HS-5 (cell line): Measurements from ENCODE around the gene MRPS11.
"Not testable (repeated sequence)": the region's sequence is repeated elsewhere in the genome, so short reads cannot be mapped to it uniquely, and the experiment has no call there.

Source experiments
- DNase-seq: peaks from one replicate; pipeline ENCODE4 v3.0.0-alpha.2; 2012; ENCODE audit warnings: low read depth

MRPS11 gene

DNA sequence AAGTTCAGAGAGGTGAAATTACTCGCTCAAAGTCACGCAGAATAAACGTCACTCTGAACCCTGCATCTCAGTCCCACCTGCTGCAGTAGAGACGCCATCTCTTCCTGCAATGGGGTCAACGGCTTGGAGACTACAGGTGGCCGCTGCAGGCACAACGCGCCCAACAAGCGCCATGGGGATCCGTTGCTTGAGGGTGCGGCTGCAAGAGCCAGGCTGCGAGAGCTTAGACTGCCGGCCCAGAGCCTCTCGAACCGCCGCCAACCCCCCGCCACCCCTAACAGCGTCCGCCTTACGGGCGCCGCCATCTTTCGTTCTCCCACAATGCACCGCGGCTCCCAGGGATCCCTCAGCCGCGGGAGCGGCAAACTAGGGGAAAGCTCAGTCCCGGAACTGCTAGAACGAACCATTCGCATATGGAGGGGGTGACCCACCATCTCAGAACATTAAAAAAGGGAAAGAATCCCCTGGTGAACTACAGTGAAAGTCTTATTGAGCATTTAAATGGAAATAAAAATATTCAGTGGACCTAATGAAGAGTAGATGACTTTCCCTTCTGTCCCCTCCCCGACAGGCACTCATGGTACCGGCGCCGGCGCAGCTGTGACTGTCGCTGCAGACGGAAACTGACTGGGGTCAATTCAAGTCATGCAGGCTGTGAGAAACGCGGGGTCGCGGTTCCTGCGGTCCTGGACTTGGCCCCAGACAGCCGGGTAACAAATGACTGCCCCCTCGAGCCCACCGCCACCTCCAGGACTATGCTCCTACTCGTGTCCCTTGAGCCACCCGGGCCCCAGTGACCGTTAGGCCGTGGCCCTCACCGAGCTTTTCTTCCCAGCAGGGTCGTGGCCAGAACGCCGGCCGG, at the start of gene MRPS11, which contains the start of gene MRPL46:
Gene MRPS11, plus strand, starts transcription at position 636 of the 862 bp plus-strand sequence. Its CDS starts 10 bp downstream, at position 646.
Gene MRPL46, minus strand, starts transcription at position 316 of the 862 bp plus-strand sequence. Its CDS starts 11 bp downstream, at position 305.
- DNase-seq = peak; percentile 79

DNA sequence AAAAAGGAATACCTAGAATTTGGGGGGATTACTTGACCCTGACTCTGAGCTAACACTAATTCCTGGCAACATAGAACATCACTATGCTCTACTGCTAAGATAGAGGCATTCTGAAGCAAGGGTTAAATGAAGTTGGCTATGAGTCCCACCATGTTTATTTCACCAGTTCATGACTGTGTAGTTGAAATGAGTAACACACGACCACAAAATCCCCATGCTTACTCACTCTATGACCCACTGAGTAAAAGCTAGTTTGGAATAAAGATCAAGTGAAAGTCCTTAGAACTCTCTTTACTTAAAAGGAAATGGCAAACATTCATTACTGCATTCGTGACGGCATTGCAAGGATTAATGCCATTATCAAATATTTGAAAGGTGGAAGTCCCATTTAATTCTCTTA, 47.7 kb upstream of the MRPS11 start:
- DNase-seq = peak; percentile 18

DNA sequence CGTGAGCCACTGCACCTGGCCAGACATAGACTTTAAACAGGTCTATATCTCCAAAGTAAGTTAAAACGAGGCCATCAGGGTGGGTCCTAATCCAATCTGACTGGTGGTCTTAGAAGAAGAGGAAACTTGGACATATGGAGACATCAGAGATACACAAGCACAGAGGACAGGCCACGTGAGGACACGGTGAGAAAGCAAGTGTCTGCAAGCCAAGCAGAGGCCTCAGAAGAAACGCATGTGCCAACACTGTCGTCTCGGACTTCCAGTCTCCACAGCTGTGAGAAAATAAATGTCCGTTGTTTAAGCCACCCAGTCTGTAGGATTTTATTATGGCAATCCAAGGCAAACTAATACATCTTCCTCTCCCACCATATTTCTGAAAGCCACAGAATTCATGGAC, 44.2 kb upstream of the MRPS11 start:
- DNase-seq = no peak

DNA sequence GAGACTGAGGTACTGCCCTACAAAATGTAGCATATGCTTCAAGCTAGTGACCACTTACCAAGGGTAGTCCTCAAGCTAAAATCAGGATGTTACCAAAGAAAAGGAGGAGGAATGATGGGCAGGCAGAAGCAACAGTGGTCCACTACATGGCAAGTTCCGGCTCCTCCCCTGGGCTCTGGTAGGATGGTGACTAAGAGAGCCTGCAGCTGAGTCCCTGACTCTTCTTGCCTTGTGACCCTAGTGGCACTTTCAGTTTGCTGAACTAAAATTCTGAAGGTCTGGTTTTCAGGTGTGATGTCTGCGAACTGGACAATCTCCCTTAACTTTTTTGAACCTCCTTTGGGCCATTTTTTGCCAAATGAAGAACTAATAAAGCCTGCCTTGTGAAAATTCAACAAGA, 41.2 kb upstream of the MRPS11 start:
- no peak for DNase-seq

DNA sequence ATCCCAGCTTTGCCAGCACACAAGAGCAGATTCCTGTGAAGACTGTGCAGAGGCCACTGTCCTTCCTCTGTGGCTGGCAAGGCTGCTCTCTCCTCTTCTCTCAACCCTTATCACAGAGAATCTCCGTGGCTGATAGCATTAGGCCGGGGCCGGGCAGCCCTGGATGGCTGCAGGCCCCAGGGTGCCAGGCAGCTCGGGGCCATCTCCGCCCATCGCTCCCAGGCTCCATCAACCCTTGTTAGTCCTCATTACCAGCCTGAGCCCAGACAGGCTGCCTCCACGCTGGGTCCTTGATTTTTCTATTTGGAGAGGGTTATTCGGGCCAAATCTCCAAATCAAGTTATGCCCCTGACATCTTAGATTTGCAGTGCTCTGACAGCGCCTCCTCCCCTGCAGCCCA, 39.5 kb upstream of the MRPS11 start:
- no peak for DNase-seq

DNA sequence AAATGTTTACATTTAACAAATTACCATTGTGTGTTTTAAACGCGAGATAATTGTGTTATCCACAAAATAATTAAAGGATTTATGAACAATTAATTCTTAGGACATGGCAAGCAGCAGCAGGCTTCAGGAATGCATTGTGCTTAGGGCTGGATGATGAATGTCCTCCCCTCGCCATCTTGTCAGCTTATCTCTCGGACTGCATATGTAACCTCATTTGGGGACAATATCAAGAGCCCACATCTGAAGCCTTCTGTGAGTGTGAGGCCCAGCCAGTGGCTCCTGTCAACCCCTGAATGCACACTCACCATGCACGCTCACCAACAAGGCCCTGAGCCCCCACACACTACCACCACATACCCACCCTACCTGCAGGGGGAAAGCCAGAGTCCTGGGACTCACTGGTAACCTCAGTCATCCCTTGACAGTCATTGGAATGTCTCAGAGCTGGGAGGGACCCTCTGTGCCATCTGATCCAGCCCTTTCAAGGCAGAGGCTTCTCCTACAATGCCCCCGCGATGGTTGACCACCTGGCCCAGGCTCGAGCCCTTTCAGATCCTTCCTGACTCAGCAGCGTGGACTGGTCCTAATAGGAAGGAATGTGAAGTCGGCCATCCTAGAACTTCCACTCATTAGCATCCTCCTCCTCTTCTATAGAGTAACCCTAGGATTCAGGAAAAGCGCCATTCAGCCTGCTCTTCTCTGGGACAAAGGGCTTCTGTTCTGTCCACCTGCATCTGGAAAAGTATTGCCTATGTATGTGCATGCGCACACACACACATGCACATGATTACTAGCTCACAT, 38.5 kb upstream of the MRPS11 start:
- DNase-seq = no peak

DNA sequence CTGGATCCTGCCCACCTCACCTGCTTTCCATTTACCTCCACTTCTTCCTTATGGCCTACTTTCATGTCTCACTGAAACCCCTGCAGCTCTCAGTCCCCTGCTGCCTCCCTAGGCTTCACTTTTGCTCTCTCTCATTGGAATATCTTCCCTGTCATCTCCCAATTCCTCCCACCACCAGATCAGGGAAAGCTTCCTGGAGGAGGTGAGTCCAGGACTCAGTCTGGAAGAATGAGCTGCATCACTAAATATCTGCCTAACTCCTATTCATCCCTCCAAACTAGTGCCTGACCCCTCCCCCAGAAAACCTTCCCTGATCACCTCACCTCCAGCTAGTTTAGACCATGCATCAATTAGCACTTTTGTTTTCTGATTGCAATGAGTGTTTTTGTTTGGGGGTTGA, 37.5 kb upstream of the MRPS11 start:
- DNase-seq = no peak

DNA sequence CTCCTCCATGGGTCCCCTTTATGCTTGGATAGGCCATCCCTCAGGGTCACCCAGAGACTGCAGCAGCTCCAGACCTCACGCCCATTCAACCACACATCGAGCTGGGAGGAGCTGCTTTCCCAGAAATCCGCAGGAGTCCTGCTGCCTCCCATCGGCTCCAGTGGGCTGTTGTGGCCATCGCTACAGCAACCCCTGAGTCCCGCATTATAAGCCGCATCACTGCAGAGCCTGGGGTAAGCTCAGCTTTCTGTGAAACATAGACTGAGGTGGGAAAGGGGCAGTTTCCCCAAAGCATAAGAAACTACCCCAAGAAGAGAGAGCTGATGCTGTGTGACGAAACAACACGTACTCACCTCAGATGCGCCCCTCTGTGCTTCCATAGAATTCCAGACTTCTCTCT, 36.1 kb upstream of the MRPS11 start:
- no peak for DNase-seq

DNA sequence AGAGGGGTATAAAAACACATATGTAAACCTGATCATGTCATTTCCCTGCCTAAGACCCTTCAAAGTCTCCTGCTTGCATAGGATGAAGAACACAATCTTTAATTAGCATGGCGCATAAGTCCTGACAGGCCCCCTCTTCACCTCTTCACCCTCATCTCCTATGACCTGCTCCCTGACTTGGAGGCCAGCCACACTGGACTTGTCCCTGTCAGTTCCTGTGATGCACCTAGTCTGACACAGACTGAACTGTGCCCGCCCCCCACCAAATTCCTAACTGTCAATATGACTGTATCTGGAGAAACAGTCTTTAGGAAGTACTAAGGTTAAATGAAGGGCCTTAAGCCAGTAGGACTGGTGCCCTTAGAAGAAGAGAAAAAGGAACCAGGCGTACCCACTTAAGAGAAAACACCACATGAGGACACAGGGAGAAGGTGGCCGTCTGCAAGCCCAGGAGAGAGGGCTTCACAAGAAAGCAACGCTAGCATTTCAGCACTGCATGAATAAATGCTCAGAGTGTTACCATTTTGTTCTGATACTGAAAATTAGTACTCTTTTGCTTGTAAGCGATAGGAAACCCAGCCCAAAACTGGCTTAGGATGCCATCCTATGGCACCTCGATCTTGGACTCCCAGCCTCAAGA, 34.3 kb upstream of the MRPS11 start:
- DNase-seq = no peak

DNA sequence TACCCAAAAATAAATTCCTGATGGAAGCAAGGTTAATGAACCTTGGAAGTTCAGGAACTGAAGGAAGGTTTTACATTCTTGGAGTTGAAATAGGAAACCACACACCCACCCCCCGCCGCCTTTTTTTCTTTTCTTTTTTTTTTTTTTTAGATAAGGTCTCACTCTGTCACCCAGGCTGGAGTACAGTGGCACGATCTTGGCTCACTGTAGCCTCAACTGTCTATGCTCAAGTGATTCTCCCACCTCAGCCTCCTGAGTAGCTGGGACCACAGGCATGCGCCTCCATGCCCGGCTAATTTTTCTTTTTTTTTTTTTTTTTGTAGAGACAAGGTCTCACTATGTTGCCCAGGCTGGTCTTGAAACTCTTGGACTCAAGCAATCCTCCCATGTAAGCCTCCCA, 33.4 kb upstream of the MRPS11 start:
- DNase-seq = not testable (repeated sequence)

DNA sequence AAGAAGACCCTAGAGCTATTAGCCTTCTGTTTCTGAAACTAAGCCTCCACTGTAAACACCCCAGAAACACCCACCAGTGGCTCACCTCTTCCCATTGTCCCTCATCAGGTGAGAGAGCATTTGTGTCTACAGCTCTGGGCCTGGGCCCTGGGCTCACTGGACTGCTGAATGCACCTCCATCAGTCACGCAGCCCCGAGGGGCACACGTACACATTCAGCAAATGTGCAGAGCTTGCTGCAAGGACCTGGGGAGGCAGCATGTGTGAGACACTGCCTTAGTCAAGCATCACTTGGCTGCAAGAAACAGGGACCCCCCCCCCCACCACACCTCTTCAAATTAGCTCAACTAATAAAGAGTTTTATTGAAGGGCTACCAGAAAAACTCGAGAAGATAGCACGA, 29.3 kb upstream of the MRPS11 start:
- DNase-seq = no peak

DNA sequence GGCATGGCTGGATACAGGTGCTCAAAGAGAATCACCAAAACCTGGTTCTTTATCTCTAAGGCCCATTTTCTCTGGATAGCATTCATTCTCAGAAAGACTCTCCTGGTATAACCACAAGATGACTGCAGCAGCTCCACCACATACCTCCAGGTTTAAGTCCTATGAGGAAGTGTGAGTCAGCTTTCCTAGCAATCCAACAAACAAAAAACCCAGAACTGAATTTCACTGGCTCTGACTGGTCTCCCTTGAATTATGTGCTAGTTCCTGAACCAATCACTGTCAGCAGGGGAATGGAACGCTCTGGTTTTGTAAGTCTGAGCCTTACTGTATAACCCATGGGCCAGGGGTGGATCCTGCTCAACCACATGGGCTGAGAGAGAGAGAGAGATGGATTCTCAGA, 27.5 kb upstream of the MRPS11 start:
- no peak for DNase-seq

DNA sequence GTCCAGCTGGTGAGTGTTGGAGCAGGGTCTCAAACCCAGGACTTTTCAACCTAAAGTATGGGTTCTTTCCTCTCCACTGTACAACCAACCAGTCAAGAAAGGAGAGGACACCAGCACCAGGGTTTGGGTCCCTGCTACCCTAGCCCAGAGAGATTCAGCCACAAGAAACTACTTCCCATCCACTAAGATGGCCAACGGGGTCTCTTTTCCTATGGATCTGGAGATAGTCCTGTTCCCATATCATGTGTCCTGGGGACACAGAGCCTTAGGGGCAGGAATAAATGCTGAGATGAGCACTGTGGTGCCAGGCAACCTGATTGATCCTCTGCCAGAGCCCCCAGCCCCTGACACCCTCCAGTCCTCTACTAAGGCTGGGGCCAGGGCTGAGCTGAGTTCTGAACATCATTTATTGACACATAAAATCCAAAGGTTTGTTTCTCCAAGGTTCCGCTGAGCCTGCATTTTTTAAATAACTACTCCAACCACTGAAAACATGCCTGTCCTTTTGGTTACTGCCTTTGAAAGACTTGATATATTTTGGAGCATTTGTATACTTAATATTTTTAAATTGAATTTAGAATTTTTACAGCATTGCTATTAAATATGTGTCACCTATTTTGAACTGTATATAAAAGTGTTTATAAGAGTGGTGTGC, 26.3 kb upstream of the MRPS11 start:
- no peak for DNase-seq

DNA sequence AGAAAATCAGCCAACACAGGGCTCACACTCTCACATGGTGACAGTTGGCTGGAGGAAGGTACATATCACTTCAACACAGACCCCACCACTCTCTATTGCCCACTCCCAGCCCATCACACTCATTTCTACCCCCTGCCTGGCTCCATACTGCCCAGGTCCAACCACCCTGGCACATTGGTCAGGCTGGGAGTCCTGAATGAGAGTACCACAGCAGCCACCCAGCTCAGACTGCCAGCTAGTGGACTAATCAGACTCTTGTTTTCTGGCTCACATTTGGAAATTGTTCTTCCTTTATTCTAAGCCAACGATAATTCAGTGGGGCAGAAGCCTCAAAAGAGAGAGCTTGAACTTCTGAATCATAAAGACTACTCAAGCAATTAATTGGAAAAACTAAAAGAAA, 20.3 kb upstream of the MRPS11 start:
- DNase-seq = no peak

DNA sequence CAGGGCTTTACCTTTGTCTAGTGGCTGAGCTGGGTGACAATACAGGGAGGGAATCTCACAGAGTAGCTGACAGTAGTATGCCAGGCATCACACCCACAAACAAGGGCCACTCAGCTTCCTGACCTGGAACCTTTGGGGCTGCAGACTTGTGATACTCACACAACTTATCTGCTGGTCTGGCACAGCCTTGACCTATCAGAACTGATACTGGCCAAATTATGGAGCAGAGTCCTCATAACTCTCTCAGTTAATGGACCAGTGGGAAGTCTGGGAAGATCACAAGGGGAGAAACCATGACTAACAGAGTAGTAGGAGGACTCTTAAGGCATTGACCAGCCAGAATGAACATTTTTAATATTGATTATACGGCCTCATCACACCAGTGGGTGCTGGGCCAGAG, 19.8 kb upstream of the MRPS11 start:
- DNase-seq = no peak

DNA sequence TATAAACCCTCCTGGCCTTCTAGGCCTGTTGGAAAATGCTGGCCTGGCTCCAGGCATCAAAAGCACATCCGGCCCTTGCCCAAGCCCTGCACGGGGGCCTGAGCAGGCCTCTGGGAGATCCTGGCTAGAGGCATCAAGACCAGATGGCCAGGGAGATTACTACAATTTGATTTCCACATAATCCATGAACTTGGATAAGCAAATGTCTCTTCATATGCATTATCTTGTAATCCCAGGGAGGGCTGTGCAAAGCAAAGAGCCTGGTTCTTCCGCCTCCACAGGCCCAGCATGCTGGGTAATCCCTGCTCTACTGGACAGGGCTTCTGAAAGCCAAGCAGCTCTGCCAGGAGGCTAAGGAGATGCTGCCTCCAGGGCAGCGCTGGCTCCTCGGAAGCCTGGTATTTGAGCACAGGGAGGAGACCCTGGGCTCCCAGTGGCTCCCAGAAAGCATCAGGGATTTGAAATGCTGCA, 18.5 kb upstream of the MRPS11 start:
- no peak for DNase-seq

DNA sequence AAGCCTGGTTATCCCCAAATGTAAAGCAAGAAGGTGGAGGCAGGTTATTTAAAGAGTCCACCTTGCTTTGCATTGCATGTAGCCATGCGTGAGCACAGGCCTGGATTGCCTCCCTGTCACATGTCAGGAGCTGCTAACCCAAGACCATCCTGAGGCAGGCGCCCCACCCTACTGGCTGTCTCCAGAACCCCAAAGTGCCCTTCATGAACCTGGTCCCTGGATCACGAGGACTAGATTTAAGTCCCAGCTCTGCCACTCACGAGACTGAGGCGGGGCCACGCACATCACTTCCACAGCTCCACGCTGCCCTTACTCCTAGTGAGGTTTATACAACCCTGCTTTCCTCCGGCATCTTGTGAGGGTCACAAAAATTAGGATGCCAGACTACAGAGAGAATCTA, 17.9 kb upstream of the MRPS11 start:
- DNase-seq = no peak

DNA sequence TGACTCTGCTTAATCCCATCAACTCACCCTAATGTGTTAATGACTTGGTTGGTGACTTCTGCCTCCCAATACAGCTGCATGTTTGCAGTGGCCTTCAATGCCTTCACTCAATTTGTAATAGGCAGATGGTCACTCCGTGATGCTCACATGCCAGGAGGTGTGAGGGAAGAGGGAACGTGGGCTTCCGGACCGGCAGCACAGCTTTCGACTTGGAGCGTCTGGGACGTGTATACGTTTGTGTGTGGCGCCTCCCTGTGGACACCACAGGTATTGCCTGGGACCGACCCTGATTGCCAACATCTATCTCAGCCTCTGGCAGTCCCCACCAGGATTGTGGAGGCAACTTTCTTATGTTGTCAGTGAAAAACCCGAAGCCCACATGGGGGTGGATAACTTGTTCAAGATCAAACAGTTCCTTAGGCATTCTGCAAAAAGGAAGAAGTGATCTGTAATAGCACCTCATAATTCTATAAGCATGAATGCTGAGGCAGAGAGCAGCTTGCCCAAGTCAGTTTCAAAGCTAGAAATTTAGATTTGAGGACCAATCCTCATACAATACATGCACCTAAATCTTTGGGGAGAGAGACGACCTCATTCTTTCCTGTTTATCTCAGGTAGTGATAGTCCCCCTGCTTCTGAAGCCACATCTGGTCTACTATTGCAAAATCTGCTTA, 17.2 kb upstream of the MRPS11 start:
- DNase-seq = no peak

DNA sequence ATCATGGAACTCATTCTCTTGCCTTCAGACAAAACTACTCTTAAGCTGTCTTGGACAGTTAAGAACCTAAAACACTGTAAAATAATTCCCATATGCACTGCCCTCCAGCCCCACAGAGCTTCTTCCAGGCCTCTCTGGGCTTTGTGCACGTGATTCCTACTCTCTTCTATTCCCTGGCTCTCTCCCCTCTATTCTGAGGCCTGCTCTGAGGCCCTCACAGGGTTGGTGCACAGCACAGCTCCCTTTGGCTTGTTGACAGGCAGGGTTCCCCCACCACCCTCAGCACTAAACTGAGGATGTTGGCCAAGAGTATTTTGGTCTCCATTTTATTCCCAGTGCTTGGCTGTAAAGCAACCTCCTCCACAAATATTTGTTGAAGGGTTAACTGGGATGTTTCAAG, 13.9 kb upstream of the MRPS11 start:
- no peak for DNase-seq

DNA sequence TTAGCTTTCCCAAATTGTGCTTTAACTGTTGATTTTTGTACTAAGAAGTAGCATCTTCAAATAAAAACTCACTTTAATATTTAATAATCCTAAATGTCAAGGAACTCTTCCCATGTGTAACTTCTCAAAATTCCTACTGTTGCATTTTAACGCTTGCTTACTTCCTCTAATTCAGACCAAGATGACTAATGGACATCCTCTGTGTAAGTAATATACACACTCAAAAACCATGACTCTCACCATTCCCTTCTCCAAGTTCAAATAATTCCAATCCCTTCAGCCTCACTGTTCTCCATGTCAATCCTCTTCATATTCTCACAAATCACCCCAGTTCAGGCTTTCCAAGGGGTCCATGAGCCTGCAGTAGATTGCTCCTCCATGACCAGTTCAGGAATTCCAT, 13.3 kb upstream of the MRPS11 start:
- no peak for DNase-seq
